Mammary epithelial cell (primary cell): ENCODE results near the gene MADD.

Source experiments
- CTCF ChIP-seq, 2 donors: IDR thresholded peaks in 1 of 2; conservative IDR thresholded peaks in 1 of 2; 2 replicates each; pipeline ENCODE4 v1.5.1; 2011 to 2012; ENCODE audit warnings: inconsistent platforms in 2 of 2, low read length in 2 of 2, mild to moderate bottlenecking in 2 of 2, control low read depth in 1 of 2, low read depth in 1 of 2; ENCODE audit not compliant: insufficient read depth in 1 of 2; ENCODE audit errors: extremely low read depth in 1 of 2
- EZH2 ChIP-seq: IDR thresholded peaks from 2 replicates; pipeline ENCODE4 v1.6.1; 2012; ENCODE audit warnings: low read length, inconsistent platforms, borderline replicate concordance

GRCh38 chr11:47318166-47318565, 48.2 kb downstream of the MADD start:
- TF ChIP-seq CTCF (conservative IDR thresholded peaks at IDR 0.05 in 1 of 2, IDR thresholded peaks at IDR 0.05 in 1 of 2; ENCODE audit: extremely low read depth in 1 of 2, insufficient read depth in 1 of 2, low read depth in 1 of 2, low read length in 2 of 2): no peak
- TF ChIP-seq EZH2: no peak
